Measurements from ENCODE around the gene CHD9NB. TPM values are rescaled to one million over a fixed set of nuclear protein-coding genes. Genes with fewer than 3 reads are reported as not detected.
"Not testable (repeated sequence)": the region's sequence is repeated elsewhere in the genome, so short reads cannot be mapped to it uniquely, and the experiment has no call there.

CHD9NB gene
- total RNA-seq, 1 donor, result 2.3 TPM

- no peak overlapping the region for H3K4me3 ChIP-seq (ENCODE audit: low read depth, low read length)
- peak; percentile 86 for DNase-seq (ENCODE audit: low read depth)
- no peak for TF ChIP-seq CTCF (IDR thresholded peaks at IDR 0.05; ENCODE audit: insufficient read depth, low read length)
Measured at GRCh38 chr16:53041320-53042051, 11.2 kb downstream of the CHD9NB start.

- no peak for DNase-seq (ENCODE audit: low read depth)
- no peak overlapping the region for H3K4me3 ChIP-seq (ENCODE audit: low read depth, low read length)
- no peak for TF ChIP-seq CTCF (IDR thresholded peaks at IDR 0.05; ENCODE audit: insufficient read depth, low read length)
Measured at GRCh38 chr16:53040788-53041187, 11.9 kb downstream of the CHD9NB start.

- not testable (repeated sequence) for DNase-seq (ENCODE audit: low read depth); H3K4me3 ChIP-seq (ENCODE audit: low read depth, low read length)
Measured at GRCh38 chr16:53036711-53037110, 16.0 kb downstream of the CHD9NB start.

GRCh38 chr16:53036066-53036465 is 16.6 kb downstream of the CHD9NB start:
- TF ChIP-seq CTCF (IDR thresholded peaks at IDR 0.05; ENCODE audit: insufficient read depth, low read length), result no peak
- H3K4me3 ChIP-seq (ENCODE audit: low read depth, low read length), result no peak overlapping the region
- DNase-seq (ENCODE audit: low read depth), result no peak

- TF ChIP-seq CTCF (IDR thresholded peaks at IDR 0.05; ENCODE audit: insufficient read depth, low read length), result no peak
- DNase-seq (ENCODE audit: low read depth), result no peak
- no peak overlapping the region for H3K4me3 ChIP-seq (ENCODE audit: low read depth, low read length)
Measured at GRCh38 chr16:53035176-53035942, 17.3 kb downstream of the CHD9NB start.

GRCh38 chr16:53034306-53034705 is 18.4 kb downstream of the CHD9NB start:
- no peak for DNase-seq (ENCODE audit: low read depth)
- no peak for TF ChIP-seq CTCF (IDR thresholded peaks at IDR 0.05; ENCODE audit: insufficient read depth, low read length)
- no peak overlapping the region for H3K4me3 ChIP-seq (ENCODE audit: low read depth, low read length)

- DNase-seq (ENCODE audit: low read depth), result no peak
- no peak for TF ChIP-seq CTCF (IDR thresholded peaks at IDR 0.05; ENCODE audit: insufficient read depth, low read length)
- no peak overlapping the region for H3K4me3 ChIP-seq (ENCODE audit: low read depth, low read length)
Measured at GRCh38 chr16:53031323-53031942, 21.3 kb downstream of the CHD9NB start.

Data from fibroblast of the aortic adventitia (primary cell).